ENCODE data around the gene ING5. TPM values are rescaled to one million over a fixed set of nuclear protein-coding genes. Genes with fewer than 3 reads are reported as not detected.
"Not testable (repeated sequence)": the region's sequence is repeated elsewhere in the genome, so short reads cannot be mapped to it uniquely, and the experiment has no call there.

The ING5 gene
- total RNA-seq, 2 experiments from 2014 or later, result 37.1 to 45.5 TPM

- H3K4me1 Mint-ChIP-seq, result no peaks in the 10 kb centered on the region
- no peaks in the 10 kb centered on the region for H3K27me3 Mint-ChIP-seq
- H3K36me3 Mint-ChIP-seq, result peaks cover 24% of the 10 kb centered on the region
- peaks cover 1% of the 10 kb centered on the region for H3K9me3 Mint-ChIP-seq
- no peak for DNase-seq
- no peak overlapping the region for H3K27ac Mint-ChIP-seq
- no peak overlapping the region for H3K4me3 Mint-ChIP-seq
Observed at GRCh38 chr2:241750076-241750840, 48.4 kb downstream of the ING5 start.

GRCh38 chr2:241751152-241751551 is 49.3 kb downstream of the ING5 start:
- no peak for DNase-seq
- peaks cover 1% of the 10 kb centered on the region for H3K9me3 Mint-ChIP-seq
- no peak overlapping the region for H3K4me3 Mint-ChIP-seq
- peaks cover 16% of the 10 kb centered on the region for H3K36me3 Mint-ChIP-seq
- H3K4me1 Mint-ChIP-seq, result no peaks in the 10 kb centered on the region
- H3K27me3 Mint-ChIP-seq, result no peaks in the 10 kb centered on the region
- H3K27ac Mint-ChIP-seq, result no peak overlapping the region

GRCh38 chr2:241751776-241752175 is 49.9 kb downstream of the ING5 start:
- Mint-ChIP-seq H3K36me3 (peaks cover 15% of the 10 kb centered on the region), H3K4me1 (no peaks in the 10 kb centered on the region), H3K27me3 (no peaks in the 10 kb centered on the region), H3K9me3 (peaks cover 1% of the 10 kb centered on the region), H3K27ac (no peak overlapping the region), H3K4me3 (no peak overlapping the region)
- no peak for DNase-seq

- H3K9me3 Mint-ChIP-seq, result no peaks in the 10 kb centered on the region
- DNase-seq, result no peak
- no peaks in the 10 kb centered on the region for H3K27me3 Mint-ChIP-seq
- no peaks in the 10 kb centered on the region for H3K4me1 Mint-ChIP-seq
- peaks cover 12% of the 10 kb centered on the region for H3K36me3 Mint-ChIP-seq
- H3K4me3 Mint-ChIP-seq, result no peak overlapping the region
- no peak overlapping the region for H3K27ac Mint-ChIP-seq
Observed at GRCh38 chr2:241752253-241752652, 50.4 kb downstream of the ING5 start.

GRCh38 chr2:241752689-241753276 is 50.9 kb downstream of the ING5 start:
- no peak for DNase-seq
- no peaks in the 10 kb centered on the region for H3K27me3 Mint-ChIP-seq
- H3K4me3 Mint-ChIP-seq, result no peak overlapping the region
- H3K27ac Mint-ChIP-seq, result no peak overlapping the region
- no peaks in the 10 kb centered on the region for H3K9me3 Mint-ChIP-seq
- no peaks in the 10 kb centered on the region for H3K4me1 Mint-ChIP-seq
- peaks cover 10% of the 10 kb centered on the region for H3K36me3 Mint-ChIP-seq

GRCh38 chr2:241753493-241753892 is 51.7 kb downstream of the ING5 start:
- no peak overlapping the region for H3K27ac Mint-ChIP-seq
- DNase-seq, result no peak
- peaks cover 8% of the 10 kb centered on the region for H3K36me3 Mint-ChIP-seq
- H3K4me3 Mint-ChIP-seq, result no peak overlapping the region
- no peaks in the 10 kb centered on the region for H3K27me3 Mint-ChIP-seq
- no peaks in the 10 kb centered on the region for H3K4me1 Mint-ChIP-seq
- no peaks in the 10 kb centered on the region for H3K9me3 Mint-ChIP-seq

- Mint-ChIP-seq H3K9me3 (no peaks in the 10 kb centered on the region), H3K4me1 (no peaks in the 10 kb centered on the region), H3K36me3 (peaks cover 7% of the 10 kb centered on the region), H3K4me3 (no peak overlapping the region), H3K27me3 (no peaks in the 10 kb centered on the region), H3K27ac (no peak overlapping the region)
- DNase-seq, result no peak
Observed at GRCh38 chr2:241754042-241754441, 52.2 kb downstream of the ING5 start.

- Mint-ChIP-seq H3K9me3 (peaks cover 2% of the 10 kb centered on the region), H3K4me1 (no peaks in the 10 kb centered on the region), H3K27me3 (no peaks in the 10 kb centered on the region), H3K4me3 (no peak overlapping the region), H3K36me3 (peaks cover 11% of the 10 kb centered on the region), H3K27ac (no peak overlapping the region)
- DNase-seq, result no peak
Observed at GRCh38 chr2:241755166-241755565, 53.3 kb downstream of the ING5 start.

- Mint-ChIP-seq H3K36me3 (peaks cover 15% of the 10 kb centered on the region), H3K9me3 (peaks cover 3% of the 10 kb centered on the region), H3K27ac (no peak overlapping the region), H3K4me1 (no peaks in the 10 kb centered on the region), H3K4me3 (no peak overlapping the region), H3K27me3 (no peaks in the 10 kb centered on the region)
- no peak for DNase-seq
Observed at GRCh38 chr2:241755777-241756176, 53.9 kb downstream of the ING5 start.

GRCh38 chr2:241759067-241759807 is 57.4 kb downstream of the ING5 start:
- H3K4me3 Mint-ChIP-seq, result no peak overlapping the region
- peaks cover 6% of the 10 kb centered on the region for H3K9me3 Mint-ChIP-seq
- H3K36me3 Mint-ChIP-seq, result peaks cover 16% of the 10 kb centered on the region
- DNase-seq, result no peak
- peaks cover 4% of the 10 kb centered on the region for H3K4me1 Mint-ChIP-seq
- H3K27me3 Mint-ChIP-seq, result no peaks in the 10 kb centered on the region
- no peak overlapping the region for H3K27ac Mint-ChIP-seq

GRCh38 chr2:241759893-241760292 is 58.1 kb downstream of the ING5 start:
- H3K36me3 Mint-ChIP-seq, result peaks cover 16% of the 10 kb centered on the region
- DNase-seq, H3K27ac Mint-ChIP-seq, H3K27me3 Mint-ChIP-seq, H3K4me3 Mint-ChIP-seq, H3K4me1 Mint-ChIP-seq, H3K9me3 Mint-ChIP-seq: not testable (repeated sequence)

GRCh38 chr2:241760301-241760771 is 58.5 kb downstream of the ING5 start:
- H3K36me3 Mint-ChIP-seq, result peaks cover 16% of the 10 kb centered on the region
- no peak for DNase-seq
- H3K27me3 Mint-ChIP-seq, result no peaks in the 10 kb centered on the region
- H3K4me1 Mint-ChIP-seq, result peaks cover 4% of the 10 kb centered on the region
- no peak overlapping the region for H3K4me3 Mint-ChIP-seq
- H3K27ac Mint-ChIP-seq, result no peak overlapping the region
- H3K9me3 Mint-ChIP-seq, result peaks cover 6% of the 10 kb centered on the region

- no peak for DNase-seq
- H3K36me3 Mint-ChIP-seq, result peaks cover 16% of the 10 kb centered on the region
Observed at GRCh38 chr2:241762321-241762932, 60.6 kb downstream of the ING5 start.

GRCh38 chr2:241762933-241763369 is 61.1 kb downstream of the ING5 start:
- Mint-ChIP-seq H3K4me1 (peaks cover 4% of the 10 kb centered on the region), H3K4me3 (no peak overlapping the region), H3K9me3 (peaks cover 6% of the 10 kb centered on the region), H3K27ac (no peak overlapping the region), H3K27me3 (no peaks in the 10 kb centered on the region), H3K36me3 (peaks cover 16% of the 10 kb centered on the region)
- DNase-seq, result no peak

More at GRCh38 chr2:241762321-241762932, 60.6 kb downstream of the ING5 start:
- Mint-ChIP-seq H3K27me3 (no peaks in the 10 kb centered on the region), H3K4me1 (peaks cover 4% of the 10 kb centered on the region), H3K4me3 (no peak overlapping the region), H3K9me3 (peaks cover 6% of the 10 kb centered on the region), H3K27ac (no peak overlapping the region)

Measured in activated naive CD8-positive, alpha-beta T cell treated with anti-CD3 and anti-CD28 coated beads for 36 hours (primary cell).